Suprapubic skin (tissue), 4 donors: ENCODE results near the gene NTM.

ENCODE experiments used
- CTCF ChIP-seq, 2 donors: fragments of 200-600 bp in 1 of 2; fragments of 450-650 bp in 1 of 2; sonication (generic) in 1 of 2; IDR thresholded peaks; one replicate each; pipeline ENCODE4 v1.5.1; 2016 to 2019; ENCODE audit warnings: antibody characterized with exemption in 2 of 2, mild to moderate bottlenecking in 1 of 2, moderate library complexity in 1 of 2
- EP300 ChIP-seq: sonication (generic); formaldehyde crosslinking; IDR thresholded peaks from one replicate; pipeline ENCODE4 v1.6.1; 2017; ENCODE audit warnings: antibody characterized with exemption
- POLR2A ChIP-seq, 2 donors: fragments of 450-650 bp; IDR thresholded peaks; one replicate each; pipeline ENCODE4 v1.6.1; 2017; ENCODE audit warnings: antibody characterized with exemption in 2 of 2, mild to moderate bottlenecking in 2 of 2, moderate library complexity in 2 of 2
- POLR2AphosphoS5 ChIP-seq, 3 donors: sonication (generic); formaldehyde crosslinking; IDR thresholded peaks; one replicate each; pipeline ENCODE4 v1.6.1; 2017; ENCODE audit warnings: antibody characterized with exemption in 3 of 3

- TF ChIP-seq POLR2AphosphoS5 (IDR thresholded peaks at IDR 0.05) (no peak), CTCF (IDR thresholded peaks at IDR 0.05) (no peak), POLR2A (IDR thresholded peaks at IDR 0.05) (no peak), EP300 (no peak)
Observed at GRCh38 chr11:131463162-131463561, 92.7 kb downstream of the NTM start.
